ENCODE results near the gene SLC39A8.

DNA sequence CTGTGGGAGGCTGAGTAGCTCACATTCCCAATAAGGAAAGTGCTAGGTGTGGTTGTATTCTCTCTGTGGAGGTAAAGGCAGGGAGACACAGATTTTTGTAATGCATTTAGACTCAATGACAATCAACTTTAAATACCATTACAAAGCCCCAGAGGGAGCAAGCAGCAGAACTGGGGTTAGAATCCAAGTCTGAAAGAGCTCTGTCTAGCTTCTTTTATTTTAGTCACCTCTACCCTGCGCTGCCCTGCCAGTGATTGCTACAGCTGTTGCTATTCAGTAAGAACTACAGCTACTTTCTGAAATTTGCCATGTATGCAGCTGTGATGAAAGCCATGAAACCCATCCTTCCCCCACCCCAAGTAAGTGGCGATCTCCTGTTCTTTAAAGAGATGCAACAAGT, 22.5 kb downstream of the SLC39A8 start:
- TF ChIP-seq EZH2phosphoT487 (IDR thresholded peaks at IDR 0.05; ENCODE audit: low read depth) = no peak
- TF ChIP-seq, protein P1, sequence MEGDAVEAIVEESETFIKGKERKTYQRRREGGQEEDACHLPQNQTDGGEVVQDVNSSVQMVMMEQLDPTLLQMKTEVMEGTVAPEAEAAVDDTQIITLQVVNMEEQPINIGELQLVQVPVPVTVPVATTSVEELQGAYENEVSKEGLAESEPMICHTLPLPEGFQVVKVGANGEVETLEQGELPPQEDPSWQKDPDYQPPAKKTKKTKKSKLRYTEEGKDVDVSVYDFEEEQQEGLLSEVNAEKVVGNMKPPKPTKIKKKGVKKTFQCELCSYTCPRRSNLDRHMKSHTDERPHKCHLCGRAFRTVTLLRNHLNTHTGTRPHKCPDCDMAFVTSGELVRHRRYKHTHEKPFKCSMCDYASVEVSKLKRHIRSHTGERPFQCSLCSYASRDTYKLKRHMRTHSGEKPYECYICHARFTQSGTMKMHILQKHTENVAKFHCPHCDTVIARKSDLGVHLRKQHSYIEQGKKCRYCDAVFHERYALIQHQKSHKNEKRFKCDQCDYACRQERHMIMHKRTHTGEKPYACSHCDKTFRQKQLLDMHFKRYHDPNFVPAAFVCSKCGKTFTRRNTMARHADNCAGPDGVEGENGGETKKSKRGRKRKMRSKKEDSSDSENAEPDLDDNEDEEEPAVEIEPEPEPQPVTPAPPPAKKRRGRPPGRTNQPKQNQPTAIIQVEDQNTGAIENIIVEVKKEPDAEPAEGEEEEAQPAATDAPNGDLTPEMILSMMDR (IDR thresholded peaks at IDR 0.05; ENCODE audit: low read depth, low read length) = no peak

Data from OCI-LY3 (cell line).